Sigmoid colon (tissue), 4 donors: ENCODE data around the gene NRXN2.

ENCODE experiments used
- CTCF ChIP-seq, 4 experiments: fragments of 450-650 bp in 3 of 4; fragments of 200-600 bp in 1 of 4; IDR thresholded peaks; one replicate each; pipeline ENCODE4 v1.5.1; 2016 to 2019; ENCODE audit warnings: antibody characterized with exemption in 4 of 4, mild to moderate bottlenecking in 3 of 4, moderate library complexity in 2 of 4
- POLR2A ChIP-seq, 2 donors: fragments of 450-650 bp; IDR thresholded peaks; one replicate each; pipeline ENCODE4 v1.6.1; 2016; ENCODE audit warnings: antibody characterized with exemption in 2 of 2, mild to moderate bottlenecking in 2 of 2, moderate library complexity in 2 of 2
- POLR2AphosphoS5 ChIP-seq, 4 donors: sonication (generic); formaldehyde crosslinking; IDR thresholded peaks; one replicate each; pipeline ENCODE4 v1.6.1; 2017; ENCODE audit warnings: antibody characterized with exemption in 4 of 4

- TF ChIP-seq POLR2AphosphoS5 (IDR thresholded peaks at IDR 0.05) (no peak), CTCF (IDR thresholded peaks at IDR 0.05) (no peak), POLR2A (IDR thresholded peaks at IDR 0.05) (no peak)
Measured at GRCh38 chr11:64736654-64737053, 13.7 kb upstream of the NRXN2 start.
